Right renal cortex interstitium (tissue), 3 donors: ENCODE results near the gene RNF38. TPM values are rescaled to one million over a fixed set of nuclear protein-coding genes. Genes with fewer than 3 reads are reported as not detected.
A peak's percentile ranks its signal among the peaks of the same experiment; 100 is the strongest.
"Not testable (repeated sequence)": the region's sequence is repeated elsewhere in the genome, so short reads cannot be mapped to it uniquely, and the experiment has no call there.

ENCODE experiments used
- DNase-seq, 3 donors: peaks; one replicate each; pipeline ENCODE4 v3.0.0-alpha.2; 2013; ENCODE audit warnings: low read depth in 3 of 3, low spot score in 2 of 3
- polyA plus RNA-seq, 3 donors: library from polyadenylated mRNA; unstranded; fragments of 120-200 nt; gene quantifications; one replicate each; pipeline ENCODE4 v1.2.1, GENCODE V29; 2013; ENCODE audit not compliant: insufficient read length in 3 of 3

Gene RNF38
- 10 to 100 TPM; 48.3 to 53.0 (median 53.0) TPM for polyA plus RNA-seq

- peak in 1 of 3 donors; percentile 48 for DNase-seq
Observed at GRCh38 chr9:36399980-36400331, at the start of gene RNF38. RNF38 (minus strand) TSS chr9:36400269; CDS start chr9:36400108, 161 bp downstream.

GRCh38 chr9:36448555-36448954, 48.5 kb upstream of the RNF38 start:
- DNase-seq: not testable (repeated sequence)

GRCh38 chr9:36448017-36448416, 47.9 kb upstream of the RNF38 start:
- no peak for DNase-seq

GRCh38 chr9:36446678-36447077, 46.6 kb upstream of the RNF38 start:
- not testable (repeated sequence) for DNase-seq

GRCh38 chr9:36445800-36446361, 45.8 kb upstream of the RNF38 start:
- DNase-seq: no peak

GRCh38 chr9:36444203-36444602, 44.1 kb upstream of the RNF38 start:
- DNase-seq: no peak

- DNase-seq: no peak
Observed at GRCh38 chr9:36443581-36443980, 43.5 kb upstream of the RNF38 start.

GRCh38 chr9:36442710-36443109, 42.6 kb upstream of the RNF38 start:
- no peak for DNase-seq

GRCh38 chr9:36441966-36442365, 41.9 kb upstream of the RNF38 start:
- no peak for DNase-seq

- no peak for DNase-seq
Observed at GRCh38 chr9:36438536-36439236, 38.6 kb upstream of the RNF38 start.

- DNase-seq: no peak
Observed at GRCh38 chr9:36437790-36438189, 37.7 kb upstream of the RNF38 start.

GRCh38 chr9:36436909-36437308, 36.8 kb upstream of the RNF38 start:
- no peak for DNase-seq

- no peak for DNase-seq
Observed at GRCh38 chr9:36433386-36433785, 33.3 kb upstream of the RNF38 start.

- DNase-seq: no peak
Observed at GRCh38 chr9:36431078-36431477, 31.0 kb upstream of the RNF38 start.

- no peak for DNase-seq
Observed at GRCh38 chr9:36426945-36427344, 26.9 kb upstream of the RNF38 start.

GRCh38 chr9:36426348-36426747, 26.3 kb upstream of the RNF38 start:
- DNase-seq: no peak

GRCh38 chr9:36424289-36425055, 24.4 kb upstream of the RNF38 start:
- no peak for DNase-seq

- no peak for DNase-seq
Observed at GRCh38 chr9:36423206-36423605, 23.1 kb upstream of the RNF38 start.

GRCh38 chr9:36416890-36417289, 16.8 kb upstream of the RNF38 start:
- no peak for DNase-seq

GRCh38 chr9:36415822-36416525, 15.9 kb upstream of the RNF38 start:
- no peak for DNase-seq

- not testable (repeated sequence) for DNase-seq
Observed at GRCh38 chr9:36411410-36411809, 11.3 kb upstream of the RNF38 start.
